Activated CD4-positive, alpha-beta memory T cell treated with anti-CD3 and anti-CD28 coated beads for 36 hours (primary cell): ENCODE data around the gene TRPM5. TPM values are rescaled to one million over a fixed set of nuclear protein-coding genes. Genes with fewer than 3 reads are reported as not detected.

Source experiments
- CTCF ChIA-PET: fragments of 350-600 bp; sonication (Branson Sonifier 250); formaldehyde crosslinking; loops from one replicate; lab custom pipeline; 2021; ENCODE audit warnings: antibody characterized with exemption, inconsistent platforms; lab: Charles Lee
- POLR2A ChIA-PET: fragments of 350-600 bp; sonication (Branson Sonifier 250); formaldehyde crosslinking; loops from one replicate; lab custom pipeline; 2021; ENCODE audit warnings: antibody characterized with exemption; lab: Charles Lee
- DNase-seq: peaks from one replicate; pipeline ENCODE4 v3.0.0-alpha.2; 2020
- H3K27ac Mint-ChIP-seq: one replicate; pipeline ENCODE4 v1.8.0; 2021; ENCODE audit warnings: mixed read lengths
- H3K27me3 Mint-ChIP-seq: one replicate; pipeline ENCODE4 v1.8.0; 2021; ENCODE audit warnings: mixed read lengths
- H3K36me3 Mint-ChIP-seq: one replicate; pipeline ENCODE4 v1.8.0; 2021; ENCODE audit warnings: mixed read lengths
- H3K4me1 Mint-ChIP-seq: one replicate; pipeline ENCODE4 v1.8.0; 2021; ENCODE audit warnings: low read depth, mixed read lengths
- H3K4me3 Mint-ChIP-seq: one replicate; pipeline ENCODE4 v1.8.0; 2021; ENCODE audit warnings: mild to moderate bottlenecking, mixed read lengths
- H3K9me3 Mint-ChIP-seq: one replicate; pipeline ENCODE4 v1.8.0; 2021; ENCODE audit warnings: mixed read lengths
- intact Hi-C: fragments of 100-400 bp; cut with micrococcal nuclease; formaldehyde crosslinking; loops from one replicate; pipeline ENCODE4 v1.15.1; 2023
- total RNA-seq, 2 experiments: library from RNA; stranded (reverse); gene quantifications; one replicate each; pipeline ENCODE4 v1.2.3, GENCODE V29; 2021

TRPM5 gene
- total RNA-seq, 2 experiments from 2014 or later = not detected

DNA sequence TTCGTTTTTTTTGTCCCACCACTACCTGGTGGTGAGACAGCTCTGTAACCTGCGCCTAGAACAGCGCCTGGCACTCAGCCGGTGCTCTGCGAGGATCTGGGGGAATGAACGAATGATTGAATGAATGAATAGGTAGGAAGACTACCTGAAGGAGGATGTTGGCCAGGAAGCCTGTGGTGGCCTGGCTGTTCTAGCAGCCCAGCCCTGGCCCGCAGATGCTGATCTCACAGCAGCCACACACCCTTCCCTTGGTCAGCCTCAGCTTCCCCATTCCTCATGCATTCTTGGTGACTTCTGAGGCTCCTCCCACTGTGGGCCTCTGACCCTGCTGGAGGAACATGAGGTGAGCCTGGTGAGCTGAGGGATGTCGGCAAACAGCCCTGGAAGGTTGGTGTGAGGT is 3.7 kb downstream of the TRPM5 start:
- H3K27ac Mint-ChIP-seq = no peak overlapping the region
- H3K4me3 Mint-ChIP-seq = no peak overlapping the region
- no peaks in the 10 kb centered on the region for H3K36me3 Mint-ChIP-seq
- POLR2A ChIA-PET = no interaction called here
- no peak for DNase-seq
- peaks cover 4% of the 10 kb centered on the region for H3K9me3 Mint-ChIP-seq
- no peaks in the 10 kb centered on the region for H3K27me3 Mint-ChIP-seq
- peaks cover 17% of the 10 kb centered on the region for H3K4me1 Mint-ChIP-seq
- intact Hi-C loops = loop anchor here (5.0 kb wide), 1 partner anchor 42 kb away; no protein-coding TSS in a partner anchor
- CTCF ChIA-PET = interaction anchor here (0.6 to 1.9 kb wide), 5 partner anchors 20 to 451 kb away, joined by 3 to 10 read pairs (median 4); no protein-coding TSS in a partner anchor

DNA sequence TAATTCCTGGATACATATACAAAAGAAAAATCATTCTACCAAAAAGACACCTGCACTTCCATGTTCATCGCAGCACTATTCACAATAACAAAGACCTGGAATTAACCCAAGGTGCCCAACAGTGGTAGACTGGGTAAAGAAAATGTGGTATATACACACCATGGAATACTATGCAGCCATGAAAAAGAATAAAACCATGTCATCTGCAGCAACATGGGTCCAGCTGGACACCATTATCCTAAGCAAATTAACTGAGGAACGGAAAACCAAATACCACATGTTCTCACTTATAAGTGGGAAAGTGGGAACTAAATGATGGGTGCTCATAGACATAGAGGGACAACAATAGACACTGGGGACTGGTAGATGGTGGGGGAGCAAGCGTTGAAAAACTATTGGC is 4.5 kb downstream of the TRPM5 start:
- POLR2A ChIA-PET = no interaction called here
- intact Hi-C loops = loop anchor here (5.0 kb wide), 1 partner anchor 42 kb away; no protein-coding TSS in a partner anchor
- no peaks in the 10 kb centered on the region for H3K36me3 Mint-ChIP-seq
- peaks cover 15% of the 10 kb centered on the region for H3K4me1 Mint-ChIP-seq
- DNase-seq = no peak
- no peaks in the 10 kb centered on the region for H3K27me3 Mint-ChIP-seq
- CTCF ChIA-PET = interaction anchor here (0.8 kb wide), 1 partner anchor 448 kb away, joined by 3 read pairs; no protein-coding TSS in a partner anchor
- H3K27ac Mint-ChIP-seq = no peak overlapping the region
- no peak overlapping the region for H3K4me3 Mint-ChIP-seq
- H3K9me3 Mint-ChIP-seq = peaks cover 4% of the 10 kb centered on the region

DNA sequence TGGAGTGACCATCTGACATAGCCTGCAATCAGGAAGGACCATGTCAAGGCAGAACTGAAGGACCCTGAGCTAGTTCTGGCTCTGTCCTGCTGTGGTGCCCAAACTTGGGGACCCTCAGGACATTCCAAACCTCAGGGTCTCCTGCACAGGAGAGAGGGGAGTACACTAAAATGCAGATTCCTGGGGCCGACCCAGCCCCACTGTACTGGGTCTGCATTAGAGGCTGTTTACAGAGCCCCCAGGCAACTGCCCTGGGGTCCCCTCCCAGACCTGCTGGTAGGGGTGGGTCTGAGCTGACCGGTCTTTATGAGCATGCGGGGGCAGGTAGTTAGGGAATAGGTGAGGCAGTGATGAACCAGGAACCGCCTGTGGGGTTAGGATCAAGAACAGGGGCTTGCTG is 6.8 kb downstream of the TRPM5 start:
- Mint-ChIP-seq H3K27me3 (no peaks in the 10 kb centered on the region), H3K27ac (no peak overlapping the region), H3K9me3 (peaks cover 4% of the 10 kb centered on the region), H3K36me3 (no peaks in the 10 kb centered on the region), H3K4me1 (peaks cover 3% of the 10 kb centered on the region), H3K4me3 (no peak overlapping the region)
- CTCF ChIA-PET = interaction anchor here (1.4 kb wide), 1 partner anchor 17 kb away, joined by 4 read pairs; no protein-coding TSS in a partner anchor
- POLR2A ChIA-PET = no interaction called here
- DNase-seq = no peak
- intact Hi-C loops = no loop called here

DNA sequence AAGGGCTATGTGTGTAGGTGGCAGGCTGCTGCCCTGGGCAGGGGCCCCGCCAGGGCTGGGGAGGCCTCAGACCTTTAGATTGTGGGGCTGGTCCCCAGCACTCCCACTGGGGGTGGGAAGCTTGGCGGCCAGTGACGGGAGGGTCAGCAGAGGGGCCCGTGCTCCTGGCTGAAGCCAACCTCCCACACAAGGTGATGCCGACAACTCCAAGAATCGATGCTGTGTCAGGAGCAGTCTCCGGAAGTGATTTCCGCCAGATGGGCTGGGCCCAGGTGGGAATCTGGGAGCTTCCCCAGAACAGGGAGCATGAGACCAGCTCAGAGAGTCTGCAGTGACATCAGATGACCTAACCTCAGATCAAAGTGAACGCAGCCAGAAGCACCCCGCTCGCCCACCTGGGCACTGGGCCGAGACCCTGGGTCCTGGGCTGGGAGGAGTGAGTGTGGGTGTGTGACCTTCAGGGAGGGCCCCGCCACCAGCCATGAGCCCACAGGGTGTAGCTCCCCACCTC is 7.7 kb downstream of the TRPM5 start:
- POLR2A ChIA-PET = no interaction called here
- H3K36me3 Mint-ChIP-seq = no peaks in the 10 kb centered on the region
- DNase-seq = no peak
- H3K27ac Mint-ChIP-seq = no peak overlapping the region
- H3K4me3 Mint-ChIP-seq = no peak overlapping the region
- no peaks in the 10 kb centered on the region for H3K4me1 Mint-ChIP-seq
- no peaks in the 10 kb centered on the region for H3K27me3 Mint-ChIP-seq
- intact Hi-C loops = no loop called here
- CTCF ChIA-PET = interaction anchor here (0.9 to 1.4 kb wide), 2 partner anchors 16 to 95 kb away, joined by 3 to 4 read pairs; no protein-coding TSS in a partner anchor
- peaks cover 4% of the 10 kb centered on the region for H3K9me3 Mint-ChIP-seq

DNA sequence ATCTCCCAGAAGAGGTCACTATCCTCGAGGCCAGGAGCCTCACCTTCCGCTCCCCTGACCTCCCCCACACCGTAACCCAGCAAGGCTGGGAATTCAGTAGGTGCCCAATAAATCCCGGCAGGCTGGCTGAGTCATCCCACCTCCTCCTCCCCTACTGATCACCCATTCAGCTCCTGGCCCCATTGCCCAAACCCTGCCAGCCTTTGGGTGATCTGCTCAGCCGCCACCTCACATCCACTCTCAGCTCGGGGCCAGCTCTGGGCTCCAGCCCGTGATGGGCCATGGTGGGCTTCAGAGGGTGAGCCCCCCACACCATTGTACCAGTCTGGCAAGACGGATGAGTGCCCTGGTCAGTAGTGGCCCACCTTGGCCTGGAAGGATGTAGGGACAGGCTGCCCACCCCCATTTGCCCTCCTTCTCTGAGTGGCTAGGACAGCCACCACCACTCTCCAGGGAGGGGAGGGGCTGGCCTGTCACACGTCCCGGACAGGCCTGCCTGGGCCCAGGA is 8.2 kb downstream of the TRPM5 start:
- no peak for DNase-seq
- CTCF ChIA-PET = interaction anchor here (0.9 to 1.4 kb wide), 2 partner anchors 15 to 96 kb away, joined by 3 to 4 read pairs; no protein-coding TSS in a partner anchor
- H3K27me3 Mint-ChIP-seq = no peaks in the 10 kb centered on the region

DNA sequence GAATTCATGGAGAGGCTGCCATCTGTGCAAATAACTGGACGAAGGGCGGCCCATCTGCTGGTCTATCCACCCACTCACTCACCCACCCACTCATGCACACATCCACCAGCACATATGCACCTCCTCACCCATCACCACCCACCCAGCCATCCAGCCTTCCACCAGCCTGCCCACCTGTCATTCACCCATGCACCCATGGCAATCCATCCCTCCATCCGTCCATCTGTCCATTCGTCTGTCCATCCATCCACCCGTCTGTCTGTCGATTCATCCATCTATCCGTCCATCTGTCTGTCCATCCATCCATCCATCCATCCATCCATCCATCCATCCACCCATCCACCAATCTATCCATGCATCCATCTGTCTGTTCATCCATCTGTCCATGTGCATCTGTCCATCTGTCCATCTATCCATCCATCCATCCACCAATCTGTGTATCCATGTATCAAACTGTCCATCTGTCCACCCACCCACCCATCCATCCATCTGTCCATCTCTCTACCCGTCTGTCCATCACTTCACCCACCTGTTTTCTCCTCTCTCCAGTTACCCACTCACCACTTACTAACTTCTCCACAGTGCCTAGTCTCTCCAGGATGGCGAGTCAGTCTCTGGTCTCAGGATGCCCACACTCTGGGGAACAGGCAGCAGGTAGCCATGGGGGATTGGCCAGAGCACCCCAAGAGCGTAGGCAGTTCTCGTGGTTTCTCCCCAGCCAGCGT is 8.9 kb downstream of the TRPM5 start:
- Mint-ChIP-seq H3K27me3 (no peaks in the 10 kb centered on the region), H3K27ac (no peak overlapping the region), H3K4me3 (no peak overlapping the region), H3K9me3 (peaks cover 7% of the 10 kb centered on the region), H3K36me3 (no peaks in the 10 kb centered on the region), H3K4me1 (no peaks in the 10 kb centered on the region)
- CTCF ChIA-PET = no interaction called here
- intact Hi-C loops = no loop called here
- DNase-seq = no peak
- POLR2A ChIA-PET = no interaction called here

More for the DNA sequence above, 8.2 kb downstream of the TRPM5 start:
- Mint-ChIP-seq H3K4me1 (no peaks in the 10 kb centered on the region), H3K27ac (no peak overlapping the region), H3K36me3 (no peaks in the 10 kb centered on the region), H3K9me3 (peaks cover 4% of the 10 kb centered on the region), H3K4me3 (no peak overlapping the region)
- intact Hi-C loops = no loop called here
- POLR2A ChIA-PET = no interaction called here

DNA sequence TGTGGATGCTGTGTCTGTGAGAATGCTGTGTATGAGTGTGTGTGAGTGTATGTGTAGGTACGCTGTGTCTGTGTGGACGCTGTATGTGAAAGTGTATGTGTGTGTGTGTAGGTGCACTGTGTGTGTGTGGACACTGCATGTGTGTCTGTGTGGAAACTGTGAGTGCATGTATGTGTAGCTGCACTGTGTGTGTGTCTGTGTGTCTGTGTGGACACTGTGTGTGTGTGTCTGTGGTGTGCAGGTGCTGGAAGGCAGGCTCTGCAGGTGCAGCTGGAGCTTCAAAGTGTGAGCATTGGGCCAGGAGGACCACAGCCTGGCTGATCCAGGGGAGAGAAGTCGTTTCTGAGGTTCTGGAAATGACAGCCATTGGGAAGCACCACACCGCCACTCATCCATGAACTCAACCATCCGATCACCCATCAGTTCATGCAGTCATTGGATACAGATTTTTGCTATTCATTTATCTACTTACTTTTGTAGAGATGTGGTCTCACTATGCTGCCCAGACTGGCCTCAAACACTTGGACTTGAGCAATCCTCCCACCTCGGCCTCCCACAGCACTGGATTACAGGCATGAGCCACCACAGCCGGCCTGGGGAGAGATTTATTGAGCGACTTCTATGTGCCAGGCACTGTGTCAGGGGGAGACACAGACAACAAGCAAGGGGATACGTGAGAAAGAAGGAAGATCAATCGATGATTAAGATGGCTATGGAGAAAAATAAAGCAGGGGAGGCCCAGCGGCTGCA is 9.6 kb downstream of the TRPM5 start:
- Mint-ChIP-seq H3K4me3 (no peak overlapping the region), H3K9me3 (peaks cover 2% of the 10 kb centered on the region), H3K27me3 (no peaks in the 10 kb centered on the region), H3K36me3 (no peaks in the 10 kb centered on the region), H3K27ac (no peak overlapping the region), H3K4me1 (no peaks in the 10 kb centered on the region)
- no peak for DNase-seq
- ChIA-PET CTCF (no interaction called here), POLR2A (no interaction called here)
- intact Hi-C loops = loop anchor here (5.0 kb wide), 1 partner anchor 658 kb away; no protein-coding TSS in a partner anchor

DNA sequence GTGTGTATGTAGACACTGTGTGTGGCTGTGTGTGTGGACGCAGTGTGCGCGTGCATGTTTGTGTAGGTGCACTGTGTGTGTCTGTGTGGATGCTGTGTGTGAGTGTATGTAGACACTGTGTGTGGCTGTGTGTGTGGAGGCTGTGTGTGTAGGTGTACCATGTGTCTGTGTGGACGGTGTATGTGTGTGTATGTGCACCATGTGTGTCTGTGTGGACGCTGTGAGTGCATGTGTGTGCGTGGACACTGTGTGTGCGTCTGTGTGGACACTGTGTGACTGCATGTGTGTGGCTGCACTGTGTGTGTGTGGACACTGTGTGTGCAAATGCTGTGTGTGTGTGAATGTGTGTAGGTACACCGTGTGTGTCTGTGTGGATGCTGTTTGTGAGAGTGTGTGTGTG is 10.3 kb downstream of the TRPM5 start:
- no peaks in the 10 kb centered on the region for H3K36me3 Mint-ChIP-seq
- POLR2A ChIA-PET = no interaction called here

DNA sequence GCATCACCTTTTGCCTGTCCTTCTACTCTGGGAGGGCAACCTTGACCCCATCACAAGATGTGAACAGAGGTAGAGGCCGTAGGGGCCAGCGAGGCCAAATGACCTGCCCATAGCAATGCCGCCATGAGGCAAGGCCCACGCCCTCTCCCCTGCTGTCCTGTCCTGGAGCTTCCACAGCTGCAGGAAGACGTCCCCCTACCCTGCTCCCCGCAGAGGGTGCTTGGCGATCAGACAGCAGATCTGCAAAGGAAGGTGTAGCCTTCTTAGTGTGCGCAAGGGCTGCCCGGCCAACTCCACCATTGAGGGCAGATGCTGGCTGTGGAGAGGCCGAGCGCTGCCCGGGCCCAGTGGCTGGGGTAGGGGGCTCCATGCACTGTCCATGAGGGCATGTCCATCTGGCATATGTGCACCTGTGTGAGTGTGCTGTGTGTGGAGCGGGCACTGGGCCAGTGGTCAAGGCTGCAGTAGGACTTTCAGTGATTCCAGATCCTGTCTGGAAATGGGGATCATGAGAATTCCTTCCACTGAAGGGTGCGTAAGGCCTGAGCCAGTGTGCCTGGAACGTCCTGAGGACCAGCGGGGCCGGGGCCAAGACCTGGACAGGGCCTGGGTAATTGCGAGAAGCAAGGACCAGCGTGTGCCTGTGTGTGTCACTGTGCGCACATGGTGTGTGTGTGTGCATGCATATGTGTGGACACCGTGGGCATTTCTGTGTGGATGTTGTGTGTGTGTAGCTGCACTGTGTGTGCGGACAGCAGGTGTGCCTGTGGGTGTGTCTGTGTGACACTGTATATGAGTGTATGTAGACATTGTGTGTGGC is 11.0 kb downstream of the TRPM5 start:
- H3K36me3 Mint-ChIP-seq = no peaks in the 10 kb centered on the region
- no peak for DNase-seq
- H3K27me3 Mint-ChIP-seq = no peaks in the 10 kb centered on the region
- peaks cover 2% of the 10 kb centered on the region for H3K9me3 Mint-ChIP-seq
- H3K4me3 Mint-ChIP-seq = no peak overlapping the region
- intact Hi-C loops = loop anchor here (5.0 kb wide), 1 partner anchor 659 kb away; no protein-coding TSS in a partner anchor
- ChIA-PET POLR2A (no interaction called here), CTCF (no interaction called here)
- no peaks in the 10 kb centered on the region for H3K4me1 Mint-ChIP-seq
- no peak overlapping the region for H3K27ac Mint-ChIP-seq

More for the DNA sequence above, 10.3 kb downstream of the TRPM5 start:
- CTCF ChIA-PET = no interaction called here
- peaks cover 2% of the 10 kb centered on the region for H3K9me3 Mint-ChIP-seq
- no peak overlapping the region for H3K4me3 Mint-ChIP-seq
- no peaks in the 10 kb centered on the region for H3K4me1 Mint-ChIP-seq
- H3K27ac Mint-ChIP-seq = no peak overlapping the region
- intact Hi-C loops = loop anchor here (5.0 kb wide), 1 partner anchor 658 kb away; no protein-coding TSS in a partner anchor
- no peak for DNase-seq
- no peaks in the 10 kb centered on the region for H3K27me3 Mint-ChIP-seq

DNA sequence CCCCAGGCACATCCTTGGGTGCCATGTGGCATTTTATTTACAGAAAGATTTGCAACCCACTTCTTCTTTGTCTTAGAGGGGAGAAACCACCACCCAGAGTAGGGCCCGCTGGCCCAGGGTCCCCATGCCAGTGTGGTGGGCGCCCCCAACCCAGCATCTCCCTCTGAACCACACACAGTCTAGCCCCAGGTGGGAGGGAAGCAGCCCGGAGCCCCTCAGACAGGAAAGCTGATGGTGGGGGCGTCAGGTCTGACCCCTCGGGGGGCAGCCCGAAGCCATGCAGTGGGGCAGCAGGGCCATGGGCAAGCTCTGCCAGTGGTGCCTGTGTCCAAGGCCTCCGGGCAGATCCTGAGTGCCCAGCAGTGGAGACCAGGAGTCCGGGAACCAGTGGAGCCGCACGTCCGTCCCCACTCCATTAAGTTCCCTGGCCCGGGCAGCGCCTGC is 11.7 kb downstream of the TRPM5 start:
- H3K9me3 Mint-ChIP-seq = peaks cover 2% of the 10 kb centered on the region
- H3K27me3 Mint-ChIP-seq = no peaks in the 10 kb centered on the region
- no peaks in the 10 kb centered on the region for H3K36me3 Mint-ChIP-seq
- no peaks in the 10 kb centered on the region for H3K4me1 Mint-ChIP-seq
- H3K4me3 Mint-ChIP-seq = no peak overlapping the region
- H3K27ac Mint-ChIP-seq = no peak overlapping the region
- no peak for DNase-seq
- ChIA-PET POLR2A (no interaction called here), CTCF (interaction anchor here (1.8 kb wide), 1 partner anchor 455 kb away, joined by 5 read pairs; no protein-coding TSS in a partner anchor)
- intact Hi-C loops = loop anchor here (5.0 kb wide), 1 partner anchor 660 kb away; no protein-coding TSS in a partner anchor

DNA sequence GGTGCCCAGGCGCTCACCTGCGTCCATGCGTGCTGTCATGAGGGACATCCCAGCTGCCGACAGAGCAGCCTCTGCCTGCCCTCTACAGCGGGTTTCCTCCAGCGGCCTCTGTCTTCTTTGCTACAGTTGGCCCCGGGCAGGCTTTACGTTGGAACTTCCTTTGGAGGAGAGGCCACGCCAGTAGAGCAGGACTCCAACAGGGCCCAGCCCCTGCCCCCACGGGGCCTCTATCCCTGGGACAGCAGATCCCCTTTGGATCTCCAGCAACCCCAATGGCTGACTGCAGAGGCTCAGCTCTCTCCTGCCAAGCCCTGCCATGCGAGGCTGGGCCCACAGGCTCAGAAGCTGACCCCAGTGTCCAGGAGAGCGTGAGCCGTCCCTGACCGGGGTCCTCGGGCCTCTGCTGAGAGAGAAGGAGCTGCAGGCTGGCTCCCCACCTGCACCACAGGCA is 12.1 kb downstream of the TRPM5 start:
- no peak for DNase-seq
- CTCF ChIA-PET = interaction anchor here (1.4 to 1.9 kb wide), 3 partner anchors 12 to 456 kb away, joined by 5 to 10 read pairs (median 8); no protein-coding TSS in a partner anchor
- intact Hi-C loops = loop anchor here (5.0 kb wide), 1 partner anchor 660 kb away; no protein-coding TSS in a partner anchor
- Mint-ChIP-seq H3K36me3 (no peaks in the 10 kb centered on the region), H3K4me3 (no peak overlapping the region), H3K27me3 (no peaks in the 10 kb centered on the region), H3K27ac (no peak overlapping the region), H3K9me3 (peaks cover 2% of the 10 kb centered on the region), H3K4me1 (no peaks in the 10 kb centered on the region)
- POLR2A ChIA-PET = no interaction called here
